Activated T-cell treated with anti-CD3 and anti-CD28 coated beads, Interleukin-2, amount 50 U/mL, for 4 hours (primary cell): ENCODE measurements around the gene PTPRCAP. TPM values are rescaled to one million over a fixed set of nuclear protein-coding genes. Genes with fewer than 3 reads are reported as not detected.
"Not testable (repeated sequence)": the region's sequence is repeated elsewhere in the genome, so short reads cannot be mapped to it uniquely, and the experiment has no call there.

Experiments used
- ATAC-seq, 2 donors: fragments of 200-7000 bp; cut with Tn5 transposase; one replicate each; pipeline ENCODE4 v1.10.0; 2021
- DNase-seq: peaks from one replicate; pipeline ENCODE4 v3.0.0-alpha.2; 2020
- H3K27me3 Mint-ChIP-seq: one replicate; pipeline ENCODE4 v1.8.0; 2021; ENCODE audit warnings: low read depth, mixed read lengths
- H3K36me3 Mint-ChIP-seq: one replicate; pipeline ENCODE4 v1.8.0; 2022; ENCODE audit warnings: mixed read lengths; ENCODE audit not compliant: insufficient read depth
- H3K4me1 Mint-ChIP-seq: one replicate; pipeline ENCODE4 v1.8.0; 2021; ENCODE audit warnings: low read depth, mixed read lengths
- H3K4me3 Mint-ChIP-seq: one replicate; pipeline ENCODE4 v1.8.0; 2021; ENCODE audit warnings: mild to moderate bottlenecking, moderate library complexity, mixed read lengths
- H3K9me3 Mint-ChIP-seq: one replicate; pipeline ENCODE4 v1.8.0; 2021; ENCODE audit warnings: mixed read lengths
- total RNA-seq, 3 donors: library from RNA; stranded (reverse); gene quantifications; one replicate each; pipeline ENCODE4 v1.2.1, GENCODE V29; 2021

The PTPRCAP gene, protein sequence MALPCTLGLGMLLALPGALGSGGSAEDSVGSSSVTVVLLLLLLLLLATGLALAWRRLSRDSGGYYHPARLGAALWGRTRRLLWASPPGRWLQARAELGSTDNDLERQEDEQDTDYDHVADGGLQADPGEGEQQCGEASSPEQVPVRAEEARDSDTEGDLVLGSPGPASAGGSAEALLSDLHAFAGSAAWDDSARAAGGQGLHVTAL
- 100 to 1,000 TPM in 2 of 3 donors, 10 to 100 TPM in 1; 61.5 to 114 (median 108) TPM for total RNA-seq

DNA sequence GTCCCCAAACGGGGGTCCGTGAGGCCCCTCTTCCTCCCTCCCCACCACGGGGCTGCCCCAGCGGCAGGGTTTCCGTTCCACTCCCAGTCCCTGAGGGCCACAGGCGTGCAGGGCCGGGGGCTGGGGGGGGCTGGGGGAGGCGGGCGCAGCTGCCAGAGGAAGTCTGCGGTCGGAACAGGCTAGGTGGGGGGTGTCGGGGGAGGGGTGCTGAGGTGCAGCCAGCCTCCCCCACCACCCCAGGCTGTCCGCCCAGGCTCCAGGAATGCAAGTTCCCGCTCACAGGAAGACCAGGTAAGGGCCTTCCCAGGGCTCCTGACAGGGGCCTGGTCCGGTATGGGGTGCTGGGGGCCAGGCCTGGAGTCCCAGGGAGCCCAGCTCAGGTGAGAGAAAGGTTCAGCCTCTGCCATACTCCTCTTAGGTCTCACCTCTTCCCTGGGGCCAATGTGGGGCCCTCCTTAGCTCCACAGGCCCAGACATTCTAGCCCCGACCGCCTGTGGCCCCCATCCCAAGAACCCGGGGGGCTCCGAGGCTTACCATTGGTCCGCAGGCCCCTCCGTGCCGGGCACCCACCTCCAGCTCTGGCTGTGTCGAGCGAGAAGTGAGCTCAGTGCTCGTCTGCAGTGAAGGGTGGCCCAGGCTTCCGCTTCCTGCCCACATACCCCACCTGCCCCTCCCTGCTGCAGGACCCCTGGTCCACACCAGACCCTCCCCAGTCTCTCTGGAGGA is at the start of gene PTPRCAP:
PTPRCAP (minus strand) TSS at position 601 of the 727 bp plus-strand sequence; CDS start at position 538, 63 bp downstream.
- DNase-seq (peak; percentile 66), ATAC-seq (peak; percentile 24 to 29)
- peak within 1 kb of the TSS; percentile 87 for H3K4me3 Mint-ChIP-seq
- H3K36me3 Mint-ChIP-seq = peaks cover 13% of the 10 kb centered on the region
- H3K9me3 Mint-ChIP-seq = no peaks in the 10 kb centered on the region
- peaks cover 68% of the 10 kb centered on the region for H3K4me1 Mint-ChIP-seq
- no peaks in the 10 kb centered on the region for H3K27me3 Mint-ChIP-seq

DNA sequence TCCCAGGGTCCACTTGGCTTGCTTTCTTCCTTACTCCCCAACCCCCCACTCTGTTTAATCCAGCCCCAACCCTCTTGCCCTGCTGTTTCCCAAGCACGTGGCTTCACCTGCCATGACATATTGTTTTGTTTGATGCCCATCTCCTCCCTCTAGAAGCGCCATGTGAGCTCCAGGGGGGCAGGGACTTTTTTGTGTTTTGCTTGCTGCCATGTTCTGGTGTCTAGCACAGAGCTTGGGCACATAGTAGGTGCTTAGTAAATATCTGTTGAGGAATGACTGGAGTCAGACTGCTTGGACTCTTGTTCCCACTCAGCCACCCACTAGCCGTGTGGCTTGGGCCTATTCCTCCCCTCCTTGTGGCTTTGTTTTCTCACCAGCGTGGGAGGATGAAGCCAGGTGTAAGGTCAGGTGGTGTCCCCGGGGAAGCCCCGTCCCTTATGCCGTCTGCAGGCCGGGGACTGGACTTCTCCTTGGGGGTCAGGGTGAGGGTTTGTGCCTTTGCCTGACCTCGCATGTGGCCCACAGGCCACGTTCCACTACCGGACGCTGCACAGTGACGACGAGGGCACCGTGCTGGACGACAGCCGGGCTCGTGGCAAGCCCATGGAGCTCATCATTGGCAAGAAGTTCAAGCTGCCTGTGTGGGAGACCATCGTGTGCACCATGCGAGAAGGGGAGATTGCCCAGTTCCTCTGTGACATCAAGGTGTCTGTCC is 49.2 kb upstream of the PTPRCAP start:
- Mint-ChIP-seq H3K4me3 (peak overlapping the region; percentile 66), H3K4me1 (peaks cover 68% of the 10 kb centered on the region), H3K36me3 (peaks cover 22% of the 10 kb centered on the region), H3K9me3 (no peaks in the 10 kb centered on the region), H3K27me3 (no peaks in the 10 kb centered on the region)
- no peak for DNase-seq
- no peak for ATAC-seq

DNA sequence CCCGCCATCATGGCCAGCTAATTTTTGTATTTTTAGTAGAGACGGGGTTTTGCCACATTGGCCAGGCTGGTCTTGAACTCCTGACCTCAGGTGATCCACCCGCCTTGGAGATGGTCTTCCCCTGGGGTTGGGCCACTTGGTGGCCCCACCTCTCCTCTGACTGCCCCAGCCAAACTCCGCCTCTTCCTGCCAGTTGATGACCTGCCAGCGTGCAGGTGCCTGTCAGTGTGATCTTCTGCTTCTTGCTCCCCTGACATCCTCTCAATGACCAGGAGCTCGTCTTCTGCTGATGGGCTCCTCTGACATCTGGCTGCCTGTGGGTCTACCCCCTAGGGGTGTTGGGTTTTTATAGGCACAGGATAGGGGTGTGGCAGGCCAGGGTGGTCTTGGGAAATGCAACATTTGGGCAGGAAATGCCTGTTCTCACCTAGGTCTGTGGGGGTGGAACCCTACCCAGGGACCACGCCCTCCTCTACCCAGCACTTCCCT is 48.4 kb upstream of the PTPRCAP start:
- ATAC-seq, DNase-seq, H3K27me3 Mint-ChIP-seq, H3K9me3 Mint-ChIP-seq: not testable (repeated sequence)
- H3K4me1 Mint-ChIP-seq = peaks cover 68% of the 10 kb centered on the region
- peaks cover 21% of the 10 kb centered on the region for H3K36me3 Mint-ChIP-seq
- peak overlapping the region; percentile 66 for H3K4me3 Mint-ChIP-seq

DNA sequence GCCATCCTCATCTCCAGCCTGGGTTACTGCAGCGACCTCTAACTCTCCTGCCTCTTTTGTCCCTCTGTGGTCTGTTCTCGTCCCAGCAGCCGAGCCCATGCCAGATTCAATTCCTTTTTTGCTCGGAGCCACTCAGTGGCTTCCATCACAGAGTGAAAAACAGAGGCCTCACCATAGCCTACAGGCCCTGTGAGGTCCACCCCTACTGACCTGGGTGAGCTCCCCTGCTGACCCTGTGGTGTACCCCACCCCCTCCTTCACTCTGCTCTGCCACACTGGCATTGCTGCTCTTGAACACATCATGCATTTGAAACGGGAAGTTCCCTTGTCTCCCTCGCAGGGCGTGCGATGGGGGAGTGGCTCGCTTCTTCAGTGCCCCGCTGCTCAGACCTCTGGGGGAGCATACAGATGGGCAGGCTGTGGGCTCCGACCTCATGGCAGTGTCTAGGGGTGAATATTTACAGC is 47.4 kb upstream of the PTPRCAP start:
- Mint-ChIP-seq H3K4me1 (peaks cover 67% of the 10 kb centered on the region), H3K4me3 (peak overlapping the region; percentile 98), H3K9me3 (no peaks in the 10 kb centered on the region), H3K27me3 (no peaks in the 10 kb centered on the region), H3K36me3 (peaks cover 20% of the 10 kb centered on the region)
- DNase-seq (peak; percentile 49), ATAC-seq (peak; percentile 21 to 29)

DNA sequence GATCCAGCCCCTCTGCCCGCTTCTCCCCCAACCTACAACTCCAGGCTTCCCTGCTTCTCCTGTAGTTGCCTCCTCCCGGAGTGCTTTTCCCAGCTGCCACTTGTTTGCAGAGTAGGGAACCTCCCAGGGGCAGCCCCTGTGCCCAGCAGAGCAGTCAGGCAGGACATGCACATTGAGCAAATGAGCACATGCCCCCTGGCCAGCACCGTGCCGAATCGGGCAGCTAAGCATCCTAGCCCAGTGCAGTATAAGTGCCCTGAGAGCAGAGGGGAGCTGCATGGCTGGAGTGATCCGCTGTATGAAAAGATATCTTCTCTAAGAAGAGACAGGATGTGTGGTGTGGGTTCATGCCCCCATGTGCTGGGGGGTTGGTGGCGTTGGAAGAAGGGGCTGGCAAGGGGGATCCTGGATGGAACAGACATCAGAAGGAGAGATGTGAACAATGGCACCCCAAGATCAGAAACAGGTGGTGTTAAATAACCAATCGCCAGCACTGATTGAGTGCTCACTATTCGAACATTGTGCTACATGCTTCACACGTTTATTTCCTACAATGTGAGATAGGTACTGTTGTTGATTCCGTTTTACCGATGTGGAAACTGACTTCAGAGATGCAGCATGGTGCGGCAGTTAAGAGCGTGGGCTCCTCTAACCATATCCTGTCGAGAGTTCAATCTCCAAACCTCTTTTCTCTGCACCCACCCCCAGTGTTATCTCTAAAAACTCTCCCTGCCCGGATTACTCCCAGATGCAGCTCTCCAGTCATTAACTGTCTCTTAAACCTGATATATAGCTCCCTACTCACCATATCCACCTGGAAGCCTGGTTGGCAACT is 46.6 kb upstream of the PTPRCAP start:
- peaks cover 62% of the 10 kb centered on the region for H3K4me1 Mint-ChIP-seq
- peak; percentile 25 to 30 for ATAC-seq
- H3K27me3 Mint-ChIP-seq = no peaks in the 10 kb centered on the region
- peak overlapping the region; percentile 98 for H3K4me3 Mint-ChIP-seq
- no peaks in the 10 kb centered on the region for H3K9me3 Mint-ChIP-seq
- DNase-seq = no peak
- H3K36me3 Mint-ChIP-seq = peaks cover 15% of the 10 kb centered on the region

DNA sequence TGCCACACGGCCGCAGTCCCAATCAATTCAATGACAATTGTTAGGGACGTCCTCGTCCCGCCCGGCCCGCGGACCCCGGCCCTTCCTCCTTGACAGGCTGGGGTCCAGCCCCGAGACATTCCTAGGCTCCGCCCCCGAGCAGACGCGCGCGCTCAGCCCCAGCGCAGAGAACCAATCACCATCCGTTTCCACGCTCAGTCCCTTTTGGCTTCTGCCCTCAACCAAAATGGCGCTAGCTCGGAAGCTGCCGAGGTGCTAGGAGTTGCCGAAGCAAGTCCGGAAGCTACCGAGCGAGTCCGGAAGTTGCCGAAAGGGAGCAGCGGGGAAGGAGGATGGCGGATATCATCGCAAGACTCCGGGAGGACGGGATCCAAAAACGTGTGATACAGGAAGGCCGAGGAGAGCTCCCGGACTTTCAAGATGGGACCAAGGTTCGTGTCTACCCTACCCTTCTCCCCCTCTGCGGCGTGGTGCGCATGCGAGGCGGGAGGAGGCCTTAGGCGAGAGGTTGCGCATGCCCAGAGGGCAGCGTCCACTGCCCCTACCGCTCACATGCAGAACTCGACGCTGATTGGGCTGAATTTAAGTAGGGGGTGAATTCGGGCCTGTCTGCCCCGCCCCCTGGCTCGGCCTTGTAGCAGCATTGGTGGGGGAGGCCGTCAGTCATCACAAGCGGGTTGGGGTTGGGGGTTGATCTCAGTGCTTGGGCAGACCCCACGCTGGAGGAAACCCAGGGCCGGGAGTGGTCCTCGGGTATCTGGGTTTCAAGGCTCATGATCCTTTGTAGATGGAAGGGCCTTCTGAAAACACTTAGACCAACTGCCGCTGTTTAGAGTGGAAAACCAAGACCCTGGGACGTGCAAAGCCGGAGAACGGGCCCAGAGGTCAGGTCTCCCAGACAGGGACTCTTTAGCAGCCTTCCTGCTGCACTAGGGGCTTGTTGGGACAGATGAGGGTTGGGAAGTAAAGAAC is 45.6 kb upstream of the PTPRCAP start, which contains the start of gene AIP:
AIP (plus strand) TSS at position 200 of the 972 bp plus-strand sequence; CDS start at position 333, 133 bp downstream.
- DNase-seq (peak; percentile 94), ATAC-seq (peak; percentile 79 to 87)
- Mint-ChIP-seq H3K4me3 (peak within 1 kb of the TSS; percentile 98), H3K27me3 (no peaks in the 10 kb centered on the region), H3K9me3 (no peaks in the 10 kb centered on the region), H3K36me3 (peaks cover 15% of the 10 kb centered on the region), H3K4me1 (peaks cover 54% of the 10 kb centered on the region)

DNA sequence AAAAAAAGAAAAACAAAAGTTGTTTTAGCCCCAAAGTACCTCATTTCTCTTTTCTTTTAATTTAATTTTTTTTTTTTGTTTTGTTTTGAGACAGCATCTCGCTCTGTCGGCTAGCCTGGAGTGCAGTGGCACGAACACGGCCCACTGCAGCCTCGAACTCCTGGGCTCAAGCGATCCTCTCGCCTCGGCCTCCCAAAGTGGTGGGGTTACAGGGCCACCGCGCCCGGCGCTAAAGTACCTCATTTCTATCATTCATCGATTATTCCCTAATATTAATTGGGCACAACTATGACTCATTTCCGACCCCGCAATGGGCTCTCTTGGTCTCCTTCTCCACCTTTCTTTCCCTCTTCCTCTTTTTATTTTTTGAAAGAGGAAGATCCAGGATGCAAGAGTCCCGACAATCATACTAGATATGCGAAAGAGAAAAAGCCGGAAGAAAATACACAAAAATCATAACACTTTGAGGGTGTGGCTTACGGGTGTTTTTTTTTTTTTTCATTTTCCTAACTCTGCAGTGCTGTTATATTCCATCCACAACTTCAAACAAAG is 44.9 kb upstream of the PTPRCAP start:
- Mint-ChIP-seq H3K9me3 (no peaks in the 10 kb centered on the region), H3K36me3 (peaks cover 9% of the 10 kb centered on the region), H3K27me3 (no peaks in the 10 kb centered on the region), H3K4me3 (peak overlapping the region; percentile 98), H3K4me1 (peaks cover 46% of the 10 kb centered on the region)
- ATAC-seq (peak; percentile 0), DNase-seq (no peak)

DNA sequence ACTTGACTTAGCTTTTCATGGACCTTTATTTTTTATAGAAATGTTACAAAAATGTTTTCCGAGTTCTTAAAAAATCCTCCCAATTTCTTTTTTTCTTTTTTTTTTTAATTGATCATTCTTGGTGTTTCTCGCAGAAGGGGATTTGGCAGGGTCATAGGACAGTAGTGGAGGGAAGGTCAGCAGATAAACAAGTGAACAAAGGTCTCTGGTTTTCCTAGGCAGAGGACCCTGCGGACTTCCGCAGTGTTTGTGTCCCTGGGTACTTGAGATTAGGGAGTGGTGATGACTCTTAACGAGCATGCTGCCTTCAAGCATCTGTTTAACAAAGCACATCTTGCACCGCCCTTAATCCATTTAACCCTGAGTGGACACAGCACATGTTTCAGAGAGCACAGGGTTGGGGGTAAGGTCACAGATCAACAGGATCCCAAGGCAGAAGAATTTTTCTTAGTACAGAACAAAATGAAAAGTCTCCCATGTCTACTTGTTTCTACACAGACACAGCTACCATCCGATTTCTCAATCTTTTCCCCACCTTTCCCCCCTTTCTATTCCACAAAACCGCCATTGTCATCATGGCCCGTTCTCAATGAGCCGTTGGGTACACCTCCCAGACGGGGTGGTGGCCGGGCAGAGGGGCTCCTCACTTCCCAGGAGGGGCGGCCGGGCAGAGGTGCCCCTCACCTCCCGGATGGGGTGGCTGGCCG is 40.0 kb upstream of the PTPRCAP start:
- H3K36me3 Mint-ChIP-seq, ATAC-seq, H3K4me1 Mint-ChIP-seq, H3K9me3 Mint-ChIP-seq, H3K27me3 Mint-ChIP-seq, H3K4me3 Mint-ChIP-seq, DNase-seq: not testable (repeated sequence)

DNA sequence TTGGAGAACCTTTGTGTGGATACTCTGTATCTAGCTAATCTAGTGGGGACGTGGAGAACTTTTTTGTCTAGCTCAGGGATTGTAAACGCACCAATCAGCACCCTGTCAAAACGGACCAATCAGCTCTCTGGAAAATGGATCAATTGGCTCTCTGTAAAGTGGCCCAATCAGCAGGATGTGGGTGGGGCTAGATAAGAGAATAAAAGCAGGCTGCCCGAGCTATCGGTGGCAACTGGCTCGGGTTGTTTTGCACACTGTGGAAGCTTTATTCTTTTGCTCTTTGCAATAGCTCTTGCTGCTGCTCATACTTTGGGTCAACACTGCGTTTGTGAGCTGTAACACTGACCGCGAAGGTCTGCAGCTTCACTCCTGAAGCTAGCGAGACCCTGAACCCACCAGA is 39.2 kb upstream of the PTPRCAP start:
- H3K27me3 Mint-ChIP-seq, ATAC-seq, H3K9me3 Mint-ChIP-seq, DNase-seq, H3K4me1 Mint-ChIP-seq, H3K4me3 Mint-ChIP-seq, H3K36me3 Mint-ChIP-seq: not testable (repeated sequence)

DNA sequence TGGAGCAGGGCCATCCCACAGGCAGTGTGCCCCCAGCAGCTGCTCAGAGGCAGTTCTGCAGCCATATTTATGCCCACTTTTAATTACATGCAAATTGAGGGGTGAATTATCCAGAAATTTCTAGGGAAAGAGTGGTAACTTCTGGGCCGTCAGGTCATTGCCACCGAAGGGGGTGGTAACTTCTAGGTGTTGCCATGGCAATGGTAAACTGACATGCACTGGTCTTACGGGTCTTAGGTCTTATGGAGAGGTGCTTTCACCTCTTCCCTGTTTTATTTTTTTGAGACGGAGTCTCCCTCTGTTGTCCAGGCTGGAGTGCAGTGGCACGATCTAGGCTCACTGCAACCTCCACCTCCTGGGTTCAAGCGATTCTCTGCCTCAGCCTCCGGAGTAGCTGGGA is 35.4 kb upstream of the PTPRCAP start:
- no peaks in the 10 kb centered on the region for H3K27me3 Mint-ChIP-seq
- no peaks in the 10 kb centered on the region for H3K9me3 Mint-ChIP-seq
- no peaks in the 10 kb centered on the region for H3K36me3 Mint-ChIP-seq
- ATAC-seq (no peak), DNase-seq (no peak)
- no peak overlapping the region for H3K4me3 Mint-ChIP-seq
- peaks cover 10% of the 10 kb centered on the region for H3K4me1 Mint-ChIP-seq

DNA sequence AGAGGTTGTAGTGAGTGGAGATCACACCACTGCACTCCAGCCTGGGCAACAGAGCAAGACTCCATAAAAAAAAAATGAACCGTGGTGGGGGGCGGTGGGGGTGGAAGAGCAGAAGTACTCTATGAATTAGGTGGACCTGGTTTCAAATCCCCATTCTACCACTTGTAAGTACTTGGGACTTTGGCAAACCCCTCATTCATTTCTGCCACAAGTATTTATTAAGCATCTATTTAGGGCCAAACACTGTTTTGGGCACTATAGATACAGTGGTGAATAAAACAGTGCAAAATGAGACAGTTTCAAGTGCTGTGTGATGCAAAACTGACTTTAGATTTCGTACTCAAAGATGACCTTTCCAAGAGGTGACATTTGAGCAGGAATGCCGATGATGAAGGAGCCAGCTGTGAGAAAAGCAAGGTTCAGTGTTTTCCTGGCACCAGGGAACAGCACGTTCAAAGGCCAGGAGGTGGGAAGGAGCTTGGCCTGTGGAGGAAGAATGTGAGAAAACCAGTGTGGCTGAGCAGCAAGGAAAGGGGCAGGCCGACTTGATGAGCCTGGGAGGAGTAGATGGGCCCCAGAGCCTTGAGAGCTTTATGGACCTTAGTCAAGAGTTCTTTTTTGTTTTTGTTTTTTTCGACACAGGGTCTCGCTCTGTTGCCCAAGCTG is 33.0 kb upstream of the PTPRCAP start:
- ATAC-seq = no peak
- no peaks in the 10 kb centered on the region for H3K36me3 Mint-ChIP-seq
- peaks cover 21% of the 10 kb centered on the region for H3K4me1 Mint-ChIP-seq
- DNase-seq = no peak
- no peaks in the 10 kb centered on the region for H3K27me3 Mint-ChIP-seq
- no peak overlapping the region for H3K4me3 Mint-ChIP-seq
- no peaks in the 10 kb centered on the region for H3K9me3 Mint-ChIP-seq

DNA sequence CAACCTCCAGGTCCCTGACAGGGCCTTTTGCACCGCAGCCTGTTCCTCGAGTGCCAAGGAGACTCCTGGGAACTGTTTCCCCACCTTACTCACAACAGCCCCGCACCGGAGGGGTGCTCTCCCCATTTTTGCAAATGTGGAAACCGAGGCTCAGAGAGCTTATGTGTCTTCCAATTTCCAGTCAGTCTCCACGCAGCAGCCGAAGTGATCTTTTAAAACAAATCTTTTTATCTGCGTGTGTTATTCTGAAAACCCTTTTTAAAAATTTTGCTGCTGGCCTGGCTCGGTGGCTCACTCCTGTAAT is 32.0 kb upstream of the PTPRCAP start:
- Mint-ChIP-seq H3K36me3 (no peaks in the 10 kb centered on the region), H3K4me1 (peaks cover 26% of the 10 kb centered on the region), H3K27me3 (no peaks in the 10 kb centered on the region), H3K4me3 (peak overlapping the region; percentile 90), H3K9me3 (no peaks in the 10 kb centered on the region)
- DNase-seq (no peak), ATAC-seq (no peak)
